GDM1 (cell line): ENCODE measurements around the gene FYB1.

ENCODE experiments used
- DNase-seq: peaks from one replicate; lab custom pipeline; 2025; lab: John Stamatoyannopoulos, UW

The FYB1 gene

DNA sequence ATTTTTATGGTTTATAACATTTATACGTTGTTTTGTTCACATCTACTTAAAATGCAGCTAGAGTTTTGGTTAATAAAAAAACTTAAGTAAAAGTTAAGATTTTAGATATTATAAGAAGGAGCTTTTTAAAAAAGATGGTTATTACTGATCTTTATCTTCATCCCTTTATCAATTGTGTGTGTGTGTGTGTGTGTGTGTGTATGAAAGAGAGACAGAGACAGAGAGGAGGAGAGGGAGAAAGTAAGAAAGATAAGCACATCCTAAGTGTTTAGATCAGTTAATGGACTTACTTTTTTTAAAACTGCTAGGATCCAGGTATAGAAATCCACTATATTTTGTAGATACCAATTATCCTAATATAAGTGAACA lies 99.3 kb downstream of the FYB1 start:
- no peak for DNase-seq

DNA sequence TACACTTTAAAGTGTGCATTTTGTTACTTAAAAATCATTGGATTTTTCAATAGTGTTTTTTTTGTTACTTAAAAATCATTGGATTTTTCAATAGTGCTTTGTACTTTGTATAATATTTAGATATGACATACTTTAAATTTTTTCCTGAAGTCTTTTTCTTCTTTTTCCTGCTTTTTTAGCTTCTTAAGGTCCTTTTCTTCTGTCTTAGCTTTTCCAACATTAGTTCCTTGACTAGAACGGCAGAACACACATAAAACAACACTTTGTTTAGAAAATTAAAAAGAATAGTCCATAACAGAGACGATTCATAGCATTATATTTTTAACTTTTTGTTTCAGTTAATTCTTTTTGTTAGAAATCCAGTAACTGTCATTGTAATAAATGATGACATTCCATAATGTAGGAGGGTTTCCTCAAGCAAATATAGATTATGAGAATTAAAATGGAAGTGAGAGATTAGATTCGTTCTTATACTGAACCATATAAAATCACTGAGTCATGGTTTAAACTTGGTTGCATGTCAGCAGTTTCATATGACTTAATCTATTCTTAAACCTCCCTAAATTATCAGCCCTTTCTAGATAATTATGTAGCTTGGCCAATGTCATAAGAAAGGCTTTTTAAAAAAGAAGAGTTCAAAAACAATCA lies 99.8 kb downstream of the FYB1 start:
- DNase-seq, result no peak

DNA sequence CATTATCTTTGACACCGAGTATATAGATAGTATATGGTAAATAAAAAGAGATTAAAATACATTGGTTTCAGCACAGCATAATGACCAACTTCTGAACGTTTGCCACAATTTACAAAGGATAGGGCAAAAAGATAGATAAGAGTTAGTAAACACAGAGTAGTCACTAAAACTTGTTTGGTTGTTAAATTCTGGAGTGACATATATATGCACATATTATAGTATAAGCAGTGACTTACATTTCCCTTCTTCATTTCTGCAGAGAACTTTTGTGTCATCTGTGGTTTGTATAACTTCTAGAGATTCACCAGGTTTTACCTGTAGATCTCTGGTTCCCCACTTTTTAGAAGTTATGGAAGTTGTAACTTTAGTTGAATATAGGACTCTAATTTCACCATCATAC lies 100.7 kb downstream of the FYB1 start:
- no peak for DNase-seq

- DNase-seq, result no peak
Measured at GRCh38 chr5:39117401-39117800, 102.0 kb downstream of the FYB1 start.

GRCh38 chr5:39116344-39117170 lies 102.8 kb downstream of the FYB1 start:
- DNase-seq, result no peak

DNA sequence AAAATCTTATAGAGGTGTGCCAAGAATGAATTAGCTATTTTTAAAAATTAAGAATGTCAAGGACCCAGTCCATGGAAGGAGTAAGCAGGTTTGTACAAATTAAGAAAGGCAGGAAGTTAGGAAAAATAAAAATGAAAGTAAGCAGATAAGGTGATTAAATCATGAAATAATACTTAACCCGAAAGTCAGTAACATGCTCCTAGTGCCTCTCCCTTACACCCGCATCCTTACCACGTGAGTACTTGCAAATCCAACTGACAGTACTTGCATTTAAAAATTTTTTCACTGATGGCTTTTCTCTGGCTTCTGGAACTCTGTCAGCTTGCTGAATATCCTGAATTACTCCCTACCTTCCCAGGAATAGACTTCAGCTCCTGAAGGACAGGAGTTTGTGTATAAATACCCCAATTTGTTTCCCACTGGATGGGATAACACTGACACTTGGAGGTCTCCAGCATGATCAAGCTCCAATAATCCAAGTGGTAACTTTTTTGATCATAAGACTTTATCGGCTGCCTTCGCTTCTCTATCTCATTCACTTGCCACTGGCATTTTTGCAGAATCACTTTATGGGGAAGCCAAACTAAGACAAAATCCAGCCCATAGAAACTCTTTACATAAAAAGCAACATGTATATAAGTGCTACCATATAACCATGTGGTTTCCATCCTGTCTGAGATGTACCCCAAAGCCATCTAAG lies 103.6 kb downstream of the FYB1 start:
- no peak for DNase-seq

GRCh38 chr5:39114155-39114554 lies 105.2 kb downstream of the FYB1 start:
- no peak for DNase-seq

DNA sequence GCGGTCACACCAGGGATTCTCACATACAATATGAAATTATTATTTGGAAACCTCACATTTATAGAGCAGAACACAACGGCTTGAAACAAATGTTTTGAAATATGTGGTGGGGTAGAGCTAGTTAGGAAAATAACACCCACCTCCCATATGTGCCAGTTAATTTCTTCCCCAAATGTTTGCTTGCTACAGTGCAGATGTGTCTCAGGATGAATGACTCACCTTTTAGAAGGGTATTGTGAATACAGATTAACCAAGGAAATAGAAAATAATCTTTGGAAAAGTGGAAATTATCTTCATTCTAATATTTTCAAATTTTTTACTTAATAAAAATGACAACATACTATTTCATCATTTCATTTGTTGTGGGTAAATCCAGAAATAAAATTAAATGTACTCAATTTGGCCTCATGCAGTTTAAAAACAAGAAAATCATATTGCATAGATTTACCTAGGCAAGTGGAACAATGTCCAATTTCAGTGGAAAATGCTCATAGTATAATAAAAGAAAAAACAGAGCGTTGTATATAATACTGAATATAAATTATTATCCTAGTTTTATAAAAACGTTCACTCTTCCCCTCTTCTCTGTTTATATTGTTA lies 105.9 kb downstream of the FYB1 start:
- no peak for DNase-seq

DNA sequence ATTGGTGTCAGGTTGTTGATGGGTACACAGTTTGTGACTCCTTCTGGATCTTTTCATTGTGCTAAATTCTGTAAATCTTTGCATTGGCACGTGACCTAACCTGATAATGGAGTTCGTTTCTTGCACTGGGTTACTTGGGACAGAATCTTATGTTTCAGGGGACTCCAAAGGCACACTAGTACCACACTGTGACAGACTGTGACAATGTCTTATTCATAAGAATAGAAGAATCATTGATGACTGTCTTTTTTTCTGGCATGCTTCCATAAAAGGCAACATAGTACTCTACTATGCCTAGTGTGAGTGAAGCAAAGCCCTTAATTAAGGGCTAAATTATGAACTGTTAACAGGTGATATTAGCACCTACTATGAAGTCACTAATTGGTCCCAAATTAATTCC lies 109.8 kb downstream of the FYB1 start:
- no peak for DNase-seq

DNA sequence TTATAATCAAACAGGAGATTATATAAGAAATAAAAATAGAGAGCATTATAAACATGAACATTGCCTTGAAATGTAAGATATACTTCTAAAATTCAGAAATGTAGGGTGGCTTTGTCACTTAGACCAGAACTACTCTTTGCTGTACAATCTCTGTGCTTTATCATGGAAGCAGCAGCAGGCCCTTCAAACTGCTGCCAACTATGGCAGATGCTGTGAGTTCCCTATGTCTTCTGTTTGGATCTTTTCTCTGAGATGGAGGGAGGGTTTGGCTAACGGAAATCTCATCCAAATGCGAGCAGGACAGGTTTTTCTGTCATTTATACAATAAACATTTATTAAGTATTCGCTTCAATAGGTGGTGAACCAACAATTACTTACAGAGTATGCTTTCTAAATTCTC lies 110.4 kb downstream of the FYB1 start:
- DNase-seq, result no peak

DNA sequence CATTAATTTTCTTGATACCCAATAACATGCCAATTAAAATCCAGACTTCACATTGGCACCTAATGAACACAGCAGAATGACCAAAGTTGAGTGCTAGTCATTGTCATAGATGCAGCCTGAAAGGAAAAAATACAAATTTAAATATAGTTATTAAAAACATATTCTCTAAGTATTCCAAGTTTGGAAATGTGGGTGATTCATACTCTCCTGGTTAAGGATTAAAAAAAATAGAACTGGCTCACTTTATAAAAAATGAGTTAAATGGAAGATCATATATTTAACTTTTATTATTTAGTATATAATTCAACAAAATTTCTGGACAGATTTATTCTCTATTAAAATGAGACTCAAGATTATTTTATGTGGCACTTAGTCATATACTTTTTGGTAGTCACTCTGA lies 112.0 kb downstream of the FYB1 start:
- DNase-seq, result no peak

GRCh38 chr5:39106322-39106721 lies 113.0 kb downstream of the FYB1 start:
- no peak for DNase-seq

GRCh38 chr5:39104221-39104620 lies 115.1 kb downstream of the FYB1 start:
- DNase-seq, result no peak

DNA sequence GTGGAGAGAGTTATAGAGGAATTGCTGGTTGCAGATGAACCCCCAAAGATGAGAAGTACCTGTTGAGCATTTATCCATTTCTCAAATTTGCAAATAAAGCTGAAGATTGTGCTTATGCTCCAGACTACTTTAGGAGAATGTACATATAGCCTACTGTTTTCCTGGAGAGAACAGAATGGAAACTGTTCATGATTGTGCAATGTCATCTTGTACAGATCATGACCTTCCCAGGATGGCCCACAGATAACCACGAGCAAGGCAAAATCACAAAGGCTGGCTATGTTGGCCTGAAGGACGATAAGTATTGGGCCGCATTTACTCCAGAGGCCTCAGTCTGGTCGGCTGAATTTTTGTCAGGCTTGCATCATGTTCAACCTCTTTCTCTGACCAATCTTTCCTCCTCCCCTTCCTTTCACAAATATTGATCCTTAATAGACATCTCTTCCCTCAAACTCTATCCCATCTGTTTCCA lies 116.6 kb downstream of the FYB1 start:
- no peak for DNase-seq

- DNase-seq, result no peak
Measured at GRCh38 chr5:39100851-39101396, 118.4 kb downstream of the FYB1 start.

- DNase-seq, result no peak
Measured at GRCh38 chr5:39100301-39100850, 119.0 kb downstream of the FYB1 start.

DNA sequence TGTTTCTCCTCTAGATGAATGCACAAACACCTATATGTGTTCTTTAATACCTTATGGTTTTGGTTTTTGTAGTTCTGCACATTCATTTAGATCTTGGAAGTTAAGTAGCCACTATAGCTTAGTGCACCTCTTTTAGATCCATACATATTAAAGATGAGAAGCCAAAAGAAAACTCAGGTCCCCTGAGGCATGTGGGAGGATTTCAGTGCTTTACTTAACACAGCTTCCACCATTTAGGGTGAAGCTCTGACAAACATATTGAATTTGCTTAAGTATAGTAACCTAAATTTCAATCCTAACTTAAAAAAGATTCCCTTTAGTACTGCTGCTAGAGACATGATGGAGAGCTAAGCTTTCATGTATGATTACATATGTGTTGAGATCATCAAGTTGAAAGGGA lies 119.5 kb downstream of the FYB1 start:
- no peak for DNase-seq

- DNase-seq, result no peak
Measured at GRCh38 chr5:39093352-39093751, 126.0 kb downstream of the FYB1 start.

- DNase-seq, result no peak
Measured at GRCh38 chr5:39092581-39093351, 126.6 kb downstream of the FYB1 start.

DNA sequence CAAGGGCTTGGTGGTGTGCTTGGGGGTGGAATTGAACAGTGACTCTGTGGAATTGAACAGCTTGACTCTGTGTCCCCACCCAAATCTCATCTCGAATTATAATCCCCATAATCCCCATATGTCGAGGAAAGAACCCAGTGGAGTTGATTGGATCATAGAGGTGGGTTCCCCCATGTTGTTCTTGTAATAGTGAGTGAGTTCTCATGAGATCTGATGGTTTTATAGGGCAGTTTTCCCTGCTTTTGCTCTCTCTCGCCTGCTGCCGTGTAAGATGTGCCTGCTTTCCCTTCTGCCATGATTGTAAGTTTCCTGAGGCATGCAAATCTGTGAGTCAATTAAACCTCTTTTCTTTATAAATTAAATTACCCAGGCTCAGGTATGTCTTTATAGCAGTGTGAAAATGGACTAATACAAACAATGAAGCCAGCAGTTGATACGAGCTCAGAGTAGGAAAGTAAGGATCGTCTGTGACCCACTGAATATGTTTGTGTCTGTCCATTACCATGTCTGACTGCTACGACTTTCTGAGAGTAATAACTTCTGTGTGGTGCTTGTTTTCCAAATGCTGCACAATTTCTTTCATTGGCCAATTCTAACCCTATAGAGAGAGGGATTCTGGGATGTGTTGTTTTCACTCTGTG lies 127.3 kb downstream of the FYB1 start:
- no peak for DNase-seq

DNA sequence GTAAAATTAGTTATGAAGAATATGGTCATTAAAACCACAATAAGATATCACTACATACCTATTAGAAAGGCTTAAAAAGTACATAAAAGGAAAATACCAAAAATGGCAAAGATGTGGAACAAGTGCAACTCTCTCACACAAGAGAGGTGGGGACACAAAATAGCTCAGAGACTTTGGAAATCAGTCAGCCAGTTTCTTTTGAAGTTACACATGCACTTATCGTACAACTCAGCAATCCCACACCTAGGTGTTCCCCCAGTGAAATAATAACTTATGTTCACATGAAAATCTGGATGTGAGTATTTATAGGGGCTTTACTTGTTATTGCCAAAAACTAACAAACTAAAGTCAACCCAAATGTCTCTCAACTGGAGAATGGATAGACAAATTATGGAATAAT lies 135.4 kb downstream of the FYB1 start:
- no peak for DNase-seq
